Right lobe of liver (tissue), 4 donors: Measurements from ENCODE around the gene SUPT6H.
A peak's percentile ranks its signal among the peaks of the same experiment; 100 is the strongest.

Source experiments
- POLR2A ChIP-seq: fragments of 450-650 bp; IDR thresholded peaks from one replicate; pipeline ENCODE4 v1.6.1; 2017; ENCODE audit warnings: antibody characterized with exemption, mild to moderate bottlenecking
- TF ChIP-seq, protein P1 (sequence below), 4 donors: fragments of 200-600 bp in 3 of 4; fragments of 450-650 bp in 1 of 4; IDR thresholded peaks; one replicate each; pipeline versions ENCODE4 v1.5.1 to v1.8.0; 2016 to 2022; ENCODE audit warnings: antibody characterized with exemption in 4 of 4, mild to moderate bottlenecking in 2 of 4
- donor health status: DM: no; HTN: no; CAD: no.
- donor health status: DM: no; HTN: no; CAD: no.
- donor health status: DM: no; HTN: yes; CAD: no.

GRCh38 chr17:28684963-28685362, 23.0 kb downstream of the SUPT6H start:
- TF ChIP-seq, protein P1, sequence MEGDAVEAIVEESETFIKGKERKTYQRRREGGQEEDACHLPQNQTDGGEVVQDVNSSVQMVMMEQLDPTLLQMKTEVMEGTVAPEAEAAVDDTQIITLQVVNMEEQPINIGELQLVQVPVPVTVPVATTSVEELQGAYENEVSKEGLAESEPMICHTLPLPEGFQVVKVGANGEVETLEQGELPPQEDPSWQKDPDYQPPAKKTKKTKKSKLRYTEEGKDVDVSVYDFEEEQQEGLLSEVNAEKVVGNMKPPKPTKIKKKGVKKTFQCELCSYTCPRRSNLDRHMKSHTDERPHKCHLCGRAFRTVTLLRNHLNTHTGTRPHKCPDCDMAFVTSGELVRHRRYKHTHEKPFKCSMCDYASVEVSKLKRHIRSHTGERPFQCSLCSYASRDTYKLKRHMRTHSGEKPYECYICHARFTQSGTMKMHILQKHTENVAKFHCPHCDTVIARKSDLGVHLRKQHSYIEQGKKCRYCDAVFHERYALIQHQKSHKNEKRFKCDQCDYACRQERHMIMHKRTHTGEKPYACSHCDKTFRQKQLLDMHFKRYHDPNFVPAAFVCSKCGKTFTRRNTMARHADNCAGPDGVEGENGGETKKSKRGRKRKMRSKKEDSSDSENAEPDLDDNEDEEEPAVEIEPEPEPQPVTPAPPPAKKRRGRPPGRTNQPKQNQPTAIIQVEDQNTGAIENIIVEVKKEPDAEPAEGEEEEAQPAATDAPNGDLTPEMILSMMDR (IDR thresholded peaks at IDR 0.05) = peak in 3 of 4 donors; percentile 19 to 54 (median 39)
- TF ChIP-seq POLR2A = no peak
